HepG2 (cell line): ENCODE results near the gene TBKBP1. TPM values are rescaled to one million over a fixed set of nuclear protein-coding genes. Genes with fewer than 3 reads are reported as not detected.

ENCODE experiments used
- AGO2 ChIP-seq: fragments of 200-400 bp; formaldehyde crosslinking; optimal IDR thresholded peaks from 2 replicates; pipeline ENCODE3; 2017; ENCODE audit warnings: mild to moderate bottlenecking, low read depth, low read length, moderate library complexity
- BRCA1 ChIP-seq: sonication (generic); formaldehyde crosslinking; IDR thresholded peaks from 2 replicates; pipeline ENCODE4 v1.4.0; 2020; ENCODE audit warnings: missing genetic modification reagents
- CSRNP2 ChIP-seq: sonication (generic); formaldehyde crosslinking; conservative IDR thresholded peaks from 2 replicates; pipeline ENCODE4 v1.8.0; 2022; ENCODE audit warnings: low read depth, missing genetic modification reagents
- IRF2 ChIP-seq: IDR thresholded peaks from 2 replicates; pipeline ENCODE4 v1.6.1; 2018; ENCODE audit warnings: missing genetic modification reagents, missing compliant biosample characterization
- KLF11 ChIP-seq: IDR thresholded peaks from 2 replicates; pipeline ENCODE4 v1.6.1; 2016; ENCODE audit warnings: missing compliant biosample characterization
- MXD3 ChIP-seq: IDR thresholded peaks from 2 replicates; pipeline ENCODE4 v1.6.1; 2016; ENCODE audit warnings: mild to moderate bottlenecking, missing biosample characterization, missing genetic modification reagents
- PHF5A ChIP-seq: IDR thresholded peaks from one replicate; pipeline ENCODE4 v1.6.1; 2018; ENCODE audit warnings: low read depth, missing genetic modification reagents; ENCODE audit not compliant: unreplicated experiment
- SMAD9 ChIP-seq: sonication (generic); formaldehyde crosslinking; IDR thresholded peaks from 2 replicates; pipeline ENCODE4 v1.5.1; 2020; ENCODE audit warnings: mild to moderate bottlenecking, missing genetic modification reagents
- SNRNP70 ChIP-seq: fragments of 200-400 bp; formaldehyde crosslinking; IDR thresholded peaks from 2 replicates; pipeline ENCODE4 v1.6.1; 2017; ENCODE audit warnings: mild to moderate bottlenecking, low read depth, low read length, moderate library complexity
- TBL1XR1 ChIP-seq: fragments of 150-350 bp; IDR thresholded peaks from 2 replicates; pipeline ENCODE4 v1.6.1; 2014; ENCODE audit warnings: borderline replicate concordance, low read length; ENCODE audit not compliant: partially characterized antibody
- ZBTB20 ChIP-seq: sonication (generic); formaldehyde crosslinking; IDR thresholded peaks from 2 replicates; pipeline ENCODE4 v1.8.1; 2023; ENCODE audit warnings: missing genetic modification reagents, low read depth, mild to moderate bottlenecking, borderline replicate concordance
- ZFY ChIP-seq: sonication (generic); formaldehyde crosslinking; IDR thresholded peaks from 2 replicates; pipeline ENCODE4 v1.4.0; 2020; ENCODE audit warnings: missing genetic modification reagents
- ZNF160 ChIP-seq: sonication (generic); formaldehyde crosslinking; IDR thresholded peaks from 2 replicates; pipeline ENCODE4 v1.8.0; 2022; ENCODE audit warnings: mild to moderate bottlenecking, inconsistent platforms, missing genetic modification reagents
- ZNF24 ChIP-seq: fragments of 450-650 bp; IDR thresholded peaks from 2 replicates; pipeline ENCODE4 v1.6.1; 2017; ENCODE audit warnings: antibody characterized with exemption, mild to moderate bottlenecking
- ZNF513 ChIP-seq: sonication (generic); formaldehyde crosslinking; conservative IDR thresholded peaks from 2 replicates; pipeline ENCODE4 v1.5.0; 2020; ENCODE audit warnings: missing genetic modification reagents
- ZNF644 ChIP-seq: IDR thresholded peaks from 2 replicates; pipeline ENCODE4 v1.6.1; 2016; ENCODE audit warnings: low read depth
- polyA plus RNA-seq, 8 experiments: library from polyadenylated mRNA; depleted of rRNA in 3 of 8; stranded (reverse) in 7 of 8; unstranded in 1 of 8; fragments of >200 nt; fragmentation: Illumina TruSeq in 4 of 8; extraction: Trizol in 4 of 8; gene quantifications; 2 replicates each; pipeline versions ENCODE4 v1.2.1 to v1.2.3, GENCODE V29; 2011 to 2016; ENCODE audit warnings: low read depth in 4 of 8, missing spikeins in 1 of 8, mixed read lengths in 1 of 8; ENCODE audit not compliant: insufficient read depth in 1 of 8
- total RNA-seq, 5 experiments: library from RNA; depleted of rRNA; stranded (reverse); fragments of >200 nt; fragmentation: Illumina TruSeq; extraction: Trizol; gene quantifications; 2 replicates each; pipeline ENCODE4 v1.2.3, GENCODE V29; 2016; ENCODE audit warnings: low read depth in 1 of 5
- TF ChIP-seq, protein P1 (sequence below): sonication (generic); formaldehyde crosslinking; IDR thresholded peaks from 2 replicates; pipeline ENCODE4 v1.8.0; 2023; ENCODE audit warnings: mild to moderate bottlenecking, missing genetic modification reagents

TBKBP1 gene
- total and polyA plus RNA-seq, 2 of the 13 experiments (the other 11 are each of a cell fraction or from before 2014, with no cell fraction given), result 2.6 to 7.0 TPM

GRCh38 chr17:47649153-47649971 is 44.6 kb upstream of the TBKBP1 start, which contains the start of gene KPNB1 (continued):
- TF ChIP-seq AGO2 (peak; percentile 95), ZNF24 (no peak), ZNF513 (CRISPR knock-in tag) (no peak), MXD3 (CRISPR knock-in tag) (peak; percentile 80), SMAD9 (CRISPR knock-in tag) (no peak), SNRNP70 (no peak), TBL1XR1 (peak; percentile 79), BRCA1 (CRISPR knock-in tag) (0 out of 2 replicates have a peak, but pooled peaks have one; percentile 26), ZFY (peak; percentile 68), PHF5A (CRISPR knock-in tag) (peak; percentile 5), ZNF160 (peak; percentile 90; the same call in 1 of the 2 replicates), IRF2 (peak; percentile 92), KLF11 (CRISPR knock-in tag) (peak; percentile 82), ZNF644 (no peak), CSRNP2 (CRISPR knock-in tag) (no peak; the same call in 1 of the 2 replicates), ZBTB20 (CRISPR knock-in tag) (peak; percentile 74; the same call in 1 of the 2 replicates)
- TF ChIP-seq, protein P1, sequence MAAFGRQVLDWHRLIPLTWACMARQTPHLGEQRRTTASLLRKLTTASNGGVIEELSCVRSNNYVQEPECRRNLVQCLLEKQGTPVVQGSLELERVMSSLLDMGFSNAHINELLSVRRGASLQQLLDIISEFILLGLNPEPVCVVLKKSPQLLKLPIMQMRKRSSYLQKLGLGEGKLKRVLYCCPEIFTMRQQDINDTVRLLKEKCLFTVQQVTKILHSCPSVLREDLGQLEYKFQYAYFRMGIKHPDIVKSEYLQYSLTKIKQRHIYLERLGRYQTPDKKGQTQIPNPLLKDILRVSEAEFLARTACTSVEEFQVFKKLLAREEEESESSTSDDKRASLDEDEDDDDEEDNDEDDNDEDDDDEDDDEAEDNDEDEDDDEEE (CRISPR knock-in tag), result peak; percentile 90
